HepG2 (cell line): ENCODE measurements around the gene ARL8B. TPM values are rescaled to one million over a fixed set of nuclear protein-coding genes. Genes with fewer than 3 reads are reported as not detected.

ENCODE experiments used
- ARHGAP35 ChIP-seq: sonication (generic); formaldehyde crosslinking; IDR thresholded peaks from 2 replicates; pipeline ENCODE4 v1.9.0; 2022; ENCODE audit warnings: mild to moderate bottlenecking, inconsistent platforms, moderate library complexity, missing genetic modification reagents, borderline replicate concordance
- ATAD3A ChIP-seq: sonication (generic); formaldehyde crosslinking; IDR thresholded peaks from 2 replicates; pipeline ENCODE4 v1.4.0; 2020; ENCODE audit warnings: missing genetic modification reagents
- ATF1 ChIP-seq: IDR thresholded peaks from 2 replicates; pipeline ENCODE4 v1.6.1; 2016; ENCODE audit warnings: mild to moderate bottlenecking, control low read depth
- FIP1L1 ChIP-seq: fragments of 200-400 bp; formaldehyde crosslinking; IDR thresholded peaks from 2 replicates; pipeline ENCODE4 v1.6.1; 2018; ENCODE audit warnings: low read depth, mild to moderate bottlenecking, low read length, moderate library complexity, borderline replicate concordance; ENCODE audit not compliant: insufficient read depth
- KMT2A ChIP-seq: sonication (generic); formaldehyde crosslinking; IDR thresholded peaks from 2 replicates; pipeline ENCODE4 v1.4.0; 2020; ENCODE audit warnings: missing genetic modification reagents
- MED13 ChIP-seq: sonication (generic); formaldehyde crosslinking; IDR thresholded peaks from 2 replicates; pipeline ENCODE4 v1.5.0; 2020; ENCODE audit warnings: missing genetic modification reagents
- RFX3 ChIP-seq: IDR thresholded peaks from 2 replicates; pipeline ENCODE4 v1.6.1; 2016; ENCODE audit warnings: missing biosample characterization, missing genetic modification reagents
- SOX6 ChIP-seq, 2 experiments: fragments of 450-650 bp in 1 of 2; sonication (generic) in 1 of 2; formaldehyde crosslinking in 1 of 2; IDR thresholded peaks; 2 replicates each; pipeline versions ENCODE4 v1.4.0 to v1.6.1; 2017 to 2020; ENCODE audit warnings: antibody characterized with exemption in 1 of 2, mild to moderate bottlenecking in 1 of 2, missing genetic modification reagents in 1 of 2
- TBX2 ChIP-seq: sonication (generic); formaldehyde crosslinking; IDR thresholded peaks from 2 replicates; pipeline ENCODE4 v1.5.0; 2020; ENCODE audit warnings: missing genetic modification reagents, mild to moderate bottlenecking, borderline replicate concordance
- THAP11 ChIP-seq: IDR thresholded peaks from 2 replicates; pipeline ENCODE4 v1.6.1; 2016; ENCODE audit warnings: missing biosample characterization, missing genetic modification reagents
- THYN1 ChIP-seq: sonication (generic); formaldehyde crosslinking; IDR thresholded peaks from 2 replicates; pipeline ENCODE4 v1.8.1; 2023; ENCODE audit warnings: low read depth, mild to moderate bottlenecking, moderate library complexity, missing genetic modification reagents, borderline replicate concordance
- ZBTB42 ChIP-seq: sonication (generic); formaldehyde crosslinking; IDR thresholded peaks from 2 replicates; pipeline ENCODE4 v1.5.0; 2020; ENCODE audit warnings: mild to moderate bottlenecking, missing genetic modification reagents
- ZNF329 ChIP-seq: sonication (generic); formaldehyde crosslinking; IDR thresholded peaks from 2 replicates; pipeline ENCODE4 v1.9.0; 2021; ENCODE audit warnings: low read depth, mild to moderate bottlenecking, missing genetic modification reagents
- ZNF460 ChIP-seq: sonication (generic); formaldehyde crosslinking; IDR thresholded peaks from 2 replicates; pipeline ENCODE4 v1.5.1; 2020; ENCODE audit warnings: missing genetic modification reagents, mild to moderate bottlenecking, borderline replicate concordance
- ZNF484 ChIP-seq: sonication (generic); formaldehyde crosslinking; IDR thresholded peaks from 2 replicates; pipeline ENCODE4 v1.5.1; 2020; ENCODE audit warnings: mild to moderate bottlenecking, low read depth, missing genetic modification reagents, borderline replicate concordance
- ZNF737 ChIP-seq: sonication (generic); formaldehyde crosslinking; IDR thresholded peaks from 2 replicates; pipeline ENCODE4 v1.5.0; 2020; ENCODE audit warnings: missing genetic modification reagents, mild to moderate bottlenecking, borderline replicate concordance
- polyA plus RNA-seq, 8 experiments: library from polyadenylated mRNA; depleted of rRNA in 3 of 8; stranded (reverse) in 7 of 8; unstranded in 1 of 8; fragments of >200 nt; fragmentation: Illumina TruSeq in 4 of 8; extraction: Trizol in 4 of 8; gene quantifications; 2 replicates each; pipeline versions ENCODE4 v1.2.1 to v1.2.3, GENCODE V29; 2011 to 2016; ENCODE audit warnings: low read depth in 4 of 8, missing spikeins in 1 of 8, mixed read lengths in 1 of 8; ENCODE audit not compliant: insufficient read depth in 1 of 8
- total RNA-seq, 5 experiments: library from RNA; depleted of rRNA; stranded (reverse); fragments of >200 nt; fragmentation: Illumina TruSeq; extraction: Trizol; gene quantifications; 2 replicates each; pipeline ENCODE4 v1.2.3, GENCODE V29; 2016; ENCODE audit warnings: low read depth in 1 of 5
- TF ChIP-seq, protein P1 (sequence below): sonication (generic); formaldehyde crosslinking; IDR thresholded peaks from 2 replicates; pipeline ENCODE4 v1.4.0; 2020; ENCODE audit warnings: missing genetic modification reagents, borderline replicate concordance
- TF ChIP-seq, protein P2 (sequence below): sonication (generic); formaldehyde crosslinking; IDR thresholded peaks from 2 replicates; pipeline ENCODE4 v1.5.1; 2020; ENCODE audit warnings: mild to moderate bottlenecking, missing genetic modification reagents, moderate library complexity
- TF ChIP-seq, protein P3 (sequence below): sonication (generic); formaldehyde crosslinking; IDR thresholded peaks from 2 replicates; pipeline ENCODE4 v1.9.0; 2022; ENCODE audit warnings: low read depth, missing genetic modification reagents
- TF ChIP-seq, protein P4 (sequence below): IDR thresholded peaks from 2 replicates; pipeline ENCODE4 v1.6.1; 2016; ENCODE audit warnings: mild to moderate bottlenecking, missing biosample characterization, missing genetic modification reagents

The ARL8B gene
- total and polyA plus RNA-seq, 2 of the 13 experiments (the other 11 are each of a cell fraction or from before 2014, with no cell fraction given), result 23.5 to 30.4 TPM

DNA sequence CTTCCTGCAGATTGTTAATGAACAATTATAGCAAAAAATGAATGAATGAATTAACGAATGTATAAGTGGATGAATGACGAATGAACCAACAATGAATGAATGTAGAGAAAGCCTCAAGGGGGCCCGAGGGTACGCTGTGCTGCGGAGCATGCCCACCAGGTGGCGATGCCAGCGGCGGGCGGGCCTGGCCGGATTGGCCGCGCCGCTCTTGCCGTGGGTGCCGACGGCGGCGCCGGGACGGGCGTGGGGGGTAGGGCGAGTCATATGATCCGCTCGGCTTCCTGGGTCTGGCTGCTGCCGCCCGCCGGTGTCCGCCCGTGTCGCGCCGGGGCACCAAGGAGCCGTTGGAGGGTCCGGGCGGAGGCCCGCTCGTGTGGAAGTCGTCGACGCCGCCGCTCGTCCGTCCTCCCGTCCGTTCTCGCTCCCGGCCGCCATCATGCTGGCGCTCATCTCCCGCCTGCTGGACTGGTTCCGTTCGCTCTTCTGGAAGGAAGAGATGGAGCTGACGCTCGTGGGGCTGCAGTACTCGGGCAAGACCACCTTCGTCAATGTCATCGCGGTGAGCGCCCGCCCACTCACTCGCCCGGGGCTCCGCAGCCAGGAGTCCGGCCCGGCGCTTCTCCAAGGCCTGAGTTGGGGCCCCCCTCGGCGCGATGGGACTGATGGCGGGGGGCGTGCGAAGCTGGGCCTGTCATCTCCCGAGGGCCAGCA lies at the start of gene ARL8B (continued):
- TF ChIP-seq, protein P1, sequence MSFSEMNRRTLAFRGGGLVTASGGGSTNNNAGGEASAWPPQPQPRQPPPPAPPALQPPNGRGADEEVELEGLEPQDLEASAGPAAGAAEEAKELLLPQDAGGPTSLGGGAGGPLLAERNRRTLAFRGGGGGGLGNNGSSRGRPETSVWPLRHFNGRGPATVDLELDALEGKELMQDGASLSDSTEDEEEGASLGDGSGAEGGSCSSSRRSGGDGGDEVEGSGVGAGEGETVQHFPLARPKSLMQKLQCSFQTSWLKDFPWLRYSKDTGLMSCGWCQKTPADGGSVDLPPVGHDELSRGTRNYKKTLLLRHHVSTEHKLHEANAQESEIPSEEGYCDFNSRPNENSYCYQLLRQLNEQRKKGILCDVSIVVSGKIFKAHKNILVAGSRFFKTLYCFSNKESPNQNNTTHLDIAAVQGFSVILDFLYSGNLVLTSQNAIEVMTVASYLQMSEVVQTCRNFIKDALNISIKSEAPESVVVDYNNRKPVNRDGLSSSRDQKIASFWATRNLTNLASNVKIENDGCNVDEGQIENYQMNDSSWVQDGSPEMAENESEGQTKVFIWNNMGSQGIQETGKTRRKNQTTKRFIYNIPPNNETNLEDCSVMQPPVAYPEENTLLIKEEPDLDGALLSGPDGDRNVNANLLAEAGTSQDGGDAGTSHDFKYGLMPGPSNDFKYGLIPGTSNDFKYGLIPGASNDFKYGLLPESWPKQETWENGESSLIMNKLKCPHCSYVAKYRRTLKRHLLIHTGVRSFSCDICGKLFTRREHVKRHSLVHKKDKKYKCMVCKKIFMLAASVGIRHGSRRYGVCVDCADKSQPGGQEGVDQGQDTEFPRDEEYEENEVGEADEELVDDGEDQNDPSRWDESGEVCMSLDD (CRISPR knock-in tag), result peak; percentile 73; the same call in 1 of the 2 replicates
- TF ChIP-seq THAP11 (CRISPR knock-in tag) (peak; percentile 94), TBX2 (CRISPR knock-in tag) (peak; percentile 96), SOX6 (IDR thresholded peaks at IDR 0.05) (no peak), SOX6 (CRISPR knock-in tag; IDR thresholded peaks at IDR 0.05) (peak; percentile 35; the same call in 1 of the 2 replicates), THYN1 (no peak), FIP1L1 (no peak; the same call in 1 of the 2 replicates), ZNF329 (peak; percentile 56; the same call in 1 of the 2 replicates), KMT2A (CRISPR knock-in tag) (peak; percentile 85), ZBTB42 (CRISPR knock-in tag) (peak; percentile 80; the same call in 1 of the 2 replicates), ZNF737 (CRISPR knock-in tag) (no peak), ATAD3A (CRISPR knock-in tag) (no peak), ZNF460 (CRISPR knock-in tag) (no peak), ZNF484 (CRISPR knock-in tag) (no peak), ATF1 (CRISPR knock-in tag) (no peak), MED13 (CRISPR knock-in tag) (peak; percentile 62; the same call in 1 of the 2 replicates), RFX3 (CRISPR knock-in tag) (no peak), ARHGAP35 (peak; percentile 89)
- TF ChIP-seq, protein P2, sequence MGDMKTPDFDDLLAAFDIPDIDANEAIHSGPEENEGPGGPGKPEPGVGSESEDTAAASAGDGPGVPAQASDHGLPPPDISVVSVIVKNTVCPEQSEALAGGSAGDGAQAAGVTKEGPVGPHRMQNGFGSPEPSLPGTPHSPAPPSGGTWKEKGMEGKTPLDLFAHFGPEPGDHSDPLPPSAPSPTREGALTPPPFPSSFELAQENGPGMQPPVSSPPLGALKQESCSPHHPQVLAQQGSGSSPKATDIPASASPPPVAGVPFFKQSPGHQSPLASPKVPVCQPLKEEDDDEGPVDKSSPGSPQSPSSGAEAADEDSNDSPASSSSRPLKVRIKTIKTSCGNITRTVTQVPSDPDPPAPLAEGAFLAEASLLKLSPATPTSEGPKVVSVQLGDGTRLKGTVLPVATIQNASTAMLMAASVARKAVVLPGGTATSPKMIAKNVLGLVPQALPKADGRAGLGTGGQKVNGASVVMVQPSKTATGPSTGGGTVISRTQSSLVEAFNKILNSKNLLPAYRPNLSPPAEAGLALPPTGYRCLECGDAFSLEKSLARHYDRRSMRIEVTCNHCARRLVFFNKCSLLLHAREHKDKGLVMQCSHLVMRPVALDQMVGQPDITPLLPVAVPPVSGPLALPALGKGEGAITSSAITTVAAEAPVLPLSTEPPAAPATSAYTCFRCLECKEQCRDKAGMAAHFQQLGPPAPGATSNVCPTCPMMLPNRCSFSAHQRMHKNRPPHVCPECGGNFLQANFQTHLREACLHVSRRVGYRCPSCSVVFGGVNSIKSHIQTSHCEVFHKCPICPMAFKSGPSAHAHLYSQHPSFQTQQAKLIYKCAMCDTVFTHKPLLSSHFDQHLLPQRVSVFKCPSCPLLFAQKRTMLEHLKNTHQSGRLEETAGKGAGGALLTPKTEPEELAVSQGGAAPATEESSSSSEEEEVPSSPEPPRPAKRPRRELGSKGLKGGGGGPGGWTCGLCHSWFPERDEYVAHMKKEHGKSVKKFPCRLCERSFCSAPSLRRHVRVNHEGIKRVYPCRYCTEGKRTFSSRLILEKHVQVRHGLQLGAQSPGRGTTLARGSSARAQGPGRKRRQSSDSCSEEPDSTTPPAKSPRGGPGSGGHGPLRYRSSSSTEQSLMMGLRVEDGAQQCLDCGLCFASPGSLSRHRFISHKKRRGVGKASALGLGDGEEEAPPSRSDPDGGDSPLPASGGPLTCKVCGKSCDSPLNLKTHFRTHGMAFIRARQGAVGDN (CRISPR knock-in tag), result peak; percentile 85
- TF ChIP-seq, protein P3, sequence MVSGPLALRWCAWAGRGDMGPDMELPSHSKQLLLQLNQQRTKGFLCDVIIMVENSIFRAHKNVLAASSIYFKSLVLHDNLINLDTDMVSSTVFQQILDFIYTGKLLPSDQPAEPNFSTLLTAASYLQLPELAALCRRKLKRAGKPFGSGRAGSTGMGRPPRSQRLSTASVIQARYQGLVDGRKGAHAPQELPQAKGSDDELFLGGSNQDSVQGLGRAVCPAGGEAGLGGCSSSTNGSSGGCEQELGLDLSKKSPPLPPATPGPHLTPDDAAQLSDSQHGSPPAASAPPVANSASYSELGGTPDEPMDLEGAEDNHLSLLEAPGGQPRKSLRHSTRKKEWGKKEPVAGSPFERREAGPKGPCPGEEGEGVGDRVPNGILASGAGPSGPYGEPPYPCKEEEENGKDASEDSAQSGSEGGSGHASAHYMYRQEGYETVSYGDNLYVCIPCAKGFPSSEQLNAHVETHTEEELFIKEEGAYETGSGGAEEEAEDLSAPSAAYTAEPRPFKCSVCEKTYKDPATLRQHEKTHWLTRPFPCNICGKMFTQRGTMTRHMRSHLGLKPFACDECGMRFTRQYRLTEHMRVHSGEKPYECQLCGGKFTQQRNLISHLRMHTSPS, result no peak
- TF ChIP-seq, protein P4, sequence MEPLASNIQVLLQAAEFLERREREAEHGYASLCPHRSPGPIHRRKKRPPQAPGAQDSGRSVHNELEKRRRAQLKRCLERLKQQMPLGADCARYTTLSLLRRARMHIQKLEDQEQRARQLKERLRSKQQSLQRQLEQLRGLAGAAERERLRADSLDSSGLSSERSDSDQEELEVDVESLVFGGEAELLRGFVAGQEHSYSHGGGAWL (CRISPR knock-in tag), result peak; percentile 42; the same call in 1 of the 2 replicates
